ENCODE measurements around the gene EFHC1. TPM values are rescaled to one million over a fixed set of nuclear protein-coding genes. Genes with fewer than 3 reads are reported as not detected.

Gene EFHC1
- 12.2 and 16.3 TPM in 2 replicates for total RNA-seq

DNA sequence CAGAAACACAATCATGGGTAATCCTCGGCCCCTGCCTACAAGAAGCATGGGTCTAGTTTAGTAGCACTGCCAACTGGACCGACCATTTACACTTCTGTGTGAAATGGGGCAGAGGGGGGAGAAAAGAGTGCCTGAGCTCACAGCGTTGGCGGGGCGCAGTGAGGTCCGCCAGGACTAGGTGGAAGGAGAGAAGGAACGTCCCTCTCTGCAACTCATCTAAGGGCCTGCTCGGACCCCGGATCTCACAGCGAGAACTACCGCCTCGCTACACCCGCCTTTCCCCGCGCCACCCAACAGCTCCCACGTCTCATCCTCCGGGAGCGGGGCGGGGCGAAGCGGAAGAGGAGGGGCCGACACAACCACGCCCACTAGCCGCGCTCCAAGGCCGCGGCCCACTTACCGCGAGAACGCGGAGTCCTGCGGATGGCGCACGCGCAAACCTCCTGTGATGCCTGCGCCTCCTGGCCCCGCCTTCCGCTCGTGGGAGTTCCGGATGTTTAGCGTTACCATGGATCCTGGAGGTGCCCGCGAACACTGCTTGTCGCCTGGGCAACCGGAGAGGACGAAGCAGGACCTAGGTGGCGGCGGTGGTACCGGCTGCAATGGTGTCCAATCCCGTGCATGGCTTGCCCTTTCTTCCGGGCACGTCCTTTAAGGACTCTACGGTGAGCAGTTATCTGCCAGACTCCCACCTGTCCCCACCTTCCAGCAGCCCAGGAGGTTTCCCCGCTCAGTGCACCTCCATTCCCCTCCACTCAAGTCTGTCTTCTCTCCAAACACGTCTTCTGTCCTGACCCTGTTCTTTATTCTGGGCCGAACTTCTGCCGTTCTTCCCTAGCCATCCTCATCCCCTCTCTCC lies at the start of gene EFHC1:
EFHC1 (plus strand) TSS at position 534 of the 859 bp plus-strand sequence; CDS start at position 603, 69 bp downstream.

Other genes with a start within 250 kb of the EFHC1 start
- gene IL17A, start 234.0 kb upstream of the EFHC1 start, total RNA-seq, result not detected in 2 replicates
- not detected in 2 replicates for gene IL17F, start 175.8 kb upstream of the EFHC1 start, total RNA-seq
- gene MCM3, start 135.6 kb upstream of the EFHC1 start, total RNA-seq, result 66.7 and 91.9 TPM in 2 replicates
- gene PAQR8, start 58.2 kb upstream of the EFHC1 start, total RNA-seq, result 5.8 and 6.5 TPM in 2 replicates
- gene TRAM2, start 156.7 kb downstream of the EFHC1 start, total RNA-seq, result 35.3 and 113 TPM in 2 replicates